GM12878 (cell line): ENCODE data around the gene TMEM238L. TPM values are rescaled to one million over a fixed set of nuclear protein-coding genes. Genes with fewer than 3 reads are reported as not detected.

Source experiments
- ATAC-seq: fragments of 200-7000 bp; cut with Tn5 transposase; 3 replicates; pipeline ENCODE4 v1.9.1; 2020; ENCODE audit warnings: mild to moderate bottlenecking, moderate library complexity
- BruUV-seq: library from RNA; stranded (reverse); fragments of 400-500 nt; replicated peaks from 2 replicates; lab custom pipeline; 2021; lab: Mats Ljungman, UMichigan
- CTCF ChIA-PET: fragments of 300-600 bp; sonication (Branson Sonifier 250); formaldehyde crosslinking; extraction: SDS; loops from one replicate; lab custom pipeline; 2021; ENCODE audit warnings: inconsistent platforms; lab: Yijun Ruan, JAX
- POLR2A ChIA-PET: fragments of 350-600 bp; formaldehyde crosslinking; extraction: SDS; loops from one replicate; lab custom pipeline; 2021; ENCODE audit warnings: inconsistent platforms; lab: Charles Lee
- RAD21 ChIA-PET: fragments of 300-600 bp; sonication (Branson Sonifier 250); formaldehyde crosslinking; loops from one replicate; lab custom pipeline; 2023; ENCODE audit warnings: antibody characterized with exemption; ENCODE audit not compliant: unreplicated experiment; lab: Charles Lee
- SMC1A ChIA-PET: fragments of 300-600 bp; sonication (Branson Sonifier 250); formaldehyde crosslinking; loops from one replicate; lab custom pipeline; 2023; ENCODE audit not compliant: unreplicated experiment, uncharacterized antibody; lab: Charles Lee
- DNase-seq: peaks from one replicate; pipeline ENCODE4 v3.0.0-alpha.2; 2011; ENCODE audit warnings: low read depth, low spot score
- FAIRE-seq: peaks from 3 replicates; lab custom pipeline; 2011; peaks lifted over from hg19 to GRCh38; lab: Jason Lieb, UNC
- H2AFZ ChIP-seq: 2 replicates; pipeline ENCODE4 v1.6.0; 2011; ENCODE audit warnings: low read depth, low read length, control low read depth; ENCODE audit not compliant: control insufficient read depth
- H3K27ac ChIP-seq: 2 replicates; pipeline ENCODE4 v1.5.1; 2011; ENCODE audit warnings: control low read depth; ENCODE audit not compliant: control insufficient read depth, insufficient read depth
- H3K27me3 ChIP-seq, 2 experiments: replicated peaks in 1 of 2; 2 replicates each; pipeline versions ENCODE4 v1.6.0 to v1.6.1; 2011; ENCODE audit warnings: low read length in 1 of 2; ENCODE audit not compliant: control insufficient read depth in 2 of 2, insufficient read depth in 2 of 2
- H3K36me3 ChIP-seq, 2 experiments: 2 replicates each; pipeline ENCODE4 v1.5.1; 2011; ENCODE audit warnings: low read length in 1 of 2; ENCODE audit not compliant: control insufficient read depth in 2 of 2, insufficient read depth in 2 of 2
- H3K4me1 ChIP-seq: 2 replicates; pipeline ENCODE4 v1.6.1; 2011; ENCODE audit warnings: mild to moderate bottlenecking, low read length, moderate library complexity, mixed read lengths; ENCODE audit not compliant: control insufficient read depth, insufficient read depth
- H3K4me2 ChIP-seq: 2 replicates; pipeline ENCODE4 v1.6.0; 2011; ENCODE audit warnings: control low read depth; ENCODE audit not compliant: control insufficient read depth, insufficient read depth
- H3K4me3 ChIP-seq: fragments of 200-600 bp; sonication (generic); 2 replicates; pipeline ENCODE4 v1.5.1; 2016
- H3K79me2 ChIP-seq: 2 replicates; pipeline ENCODE4 v1.6.0; 2011; ENCODE audit warnings: low read length; ENCODE audit not compliant: control insufficient read depth, insufficient read depth
- H3K9ac ChIP-seq: 2 replicates; pipeline ENCODE4 v1.8.0; 2011; ENCODE audit warnings: low read length, control low read depth, mixed read lengths; ENCODE audit not compliant: control insufficient read depth, insufficient read depth
- H3K9me3 ChIP-seq: replicated peaks from 3 replicates; pipeline ENCODE4 v1.5.1; 2011; ENCODE audit warnings: mild to moderate bottlenecking, low read length; ENCODE audit not compliant: control insufficient read depth, insufficient read depth
- H4K20me1 ChIP-seq: 2 replicates; pipeline ENCODE4 v1.6.0; 2011; ENCODE audit not compliant: control insufficient read depth, insufficient read depth
- E2F8 ChIP-seq: fragments of 450-650 bp; IDR thresholded peaks from 2 replicates; pipeline ENCODE4 v1.6.1; 2018; ENCODE audit warnings: mild to moderate bottlenecking, low read depth, moderate library complexity; ENCODE audit not compliant: partially characterized antibody
- FOXK2 ChIP-seq: fragments of 450-650 bp; IDR thresholded peaks from 2 replicates; pipeline ENCODE4 v1.6.1; 2017; ENCODE audit warnings: mild to moderate bottlenecking, moderate library complexity
- FOXM1 ChIP-seq: IDR thresholded peaks from 2 replicates; pipeline ENCODE4 v1.6.1; 2012; ENCODE audit warnings: low read depth, mild to moderate bottlenecking, inconsistent platforms, low read length, moderate library complexity
- NFXL1 ChIP-seq: fragments of 450-650 bp; IDR thresholded peaks from 2 replicates; pipeline ENCODE4 v1.6.1; 2017; ENCODE audit warnings: antibody characterized with exemption, mild to moderate bottlenecking, borderline replicate concordance
- NFYA ChIP-seq: IDR thresholded peaks from 2 replicates; pipeline ENCODE4 v1.6.1; 2011; ENCODE audit warnings: low read depth, mild to moderate bottlenecking, low read length, improper control_type of control experiment, borderline replicate concordance
- NFYB ChIP-seq: IDR thresholded peaks from 2 replicates; pipeline ENCODE4 v1.6.1; 2011; ENCODE audit warnings: low read depth, mild to moderate bottlenecking, low read length, improper control_type of control experiment, moderate library complexity; ENCODE audit not compliant: insufficient read depth
- RB1 ChIP-seq: fragments of 450-650 bp; formaldehyde crosslinking; IDR thresholded peaks from 2 replicates; pipeline ENCODE4 v1.6.1; 2017; ENCODE audit warnings: mild to moderate bottlenecking, borderline replicate concordance
- TAF1 ChIP-seq: IDR thresholded peaks from 2 replicates; pipeline ENCODE4 v1.6.1; 2011; ENCODE audit warnings: mild to moderate bottlenecking, low read depth, low read length, borderline replicate concordance
- WRNIP1 ChIP-seq: IDR thresholded peaks from 2 replicates; pipeline ENCODE4 v1.6.1; 2011; ENCODE audit warnings: low read depth, low read length, improper control_type of control experiment, borderline replicate concordance
- WGBS: methylation state at CpG from one replicate; pipeline ENCODE4 v1.1.6; 2016; ENCODE audit warnings: low lambda C conversion rate; ENCODE audit not compliant: insufficient replicate concordance, insufficient coverage; ENCODE audit errors: missing lambda C conversion rate; 5-methylcytosine and 5-hydroxymethylcytosine counted together
- in situ Hi-C: fragments of 300-500 bp; cut with MboI; formaldehyde crosslinking; loops from 9 replicates; pipeline ENCODE4 v1.14.3; 2018; ENCODE audit warnings: mixed read lengths
- intact Hi-C: fragments of 100-400 bp; cut with micrococcal nuclease; formaldehyde crosslinking; loops from one replicate; pipeline ENCODE4 v1.14.2; 2022; ENCODE audit not compliant: unreplicated experiment
- polyA plus RNA-seq, 11 experiments: library from polyadenylated mRNA; depleted of rRNA in 4 of 11; unstranded in 6 of 11; stranded (reverse) in 5 of 11; fragments of >200 nt; fragmentation: Nextera tagmentation in 4 of 11; fragmentation: Illumina TruSeq in 1 of 11; extraction: Ambion mirVana in 4 of 11; extraction: Trizol in 1 of 11; gene quantifications; 1 replicate in 1 of 11; 2 replicates in 10 of 11; pipeline versions ENCODE4 v1.2.1 to v1.2.3, GENCODE V29; 2011 to 2016; ENCODE audit warnings: inconsistent platforms in 2 of 11, missing spikeins in 2 of 11, low read depth in 1 of 11
- total RNA-seq, 4 experiments: library from RNA; depleted of rRNA in 3 of 4; stranded (reverse); fragments of >200 nt in 3 of 4; fragmentation: Illumina TruSeq in 1 of 4; extraction: Trizol in 1 of 4; gene quantifications; 2 replicates each; pipeline versions ENCODE4 v1.2.1 to v1.2.3, GENCODE V29; 2013 to 2021
- TF ChIP-seq, protein P1 (sequence below): fragments of 150-350 bp; IDR thresholded peaks from 2 replicates; pipeline ENCODE4 v1.6.1; 2014; ENCODE audit warnings: mild to moderate bottlenecking, low read depth, low read length

Gene TMEM238L
- total and polyA plus RNA-seq, 10 of the 15 experiments (the other 5 are each of a cell fraction or from before 2014, with no cell fraction given): not detected

GRCh38 chr17:10838682-10839081 is 34.8 kb upstream of the TMEM238L start:
- FAIRE-seq: no peak
- intact Hi-C loops (no loop called here), in situ Hi-C loops (no loop called here)
- no peak overlapping the region for H3K4me2 ChIP-seq
- ChIA-PET RAD21 (no interaction called here), CTCF (interaction anchor here (1.6 kb wide), 1 partner anchor 192 kb away, joined by 6 read pairs; no protein-coding TSS in a partner anchor), SMC1A (no interaction called here), POLR2A (no interaction called here)
- WGBS: 21% methylated on average over 5 of the region's 5 CpGs
- no peaks in the 10 kb centered on the region for H3K36me3 ChIP-seq
- no peak for ATAC-seq
- peaks cover 0 to 1% of the 10 kb centered on the region in 2 experiments; a peak in 1 of 4 replicates for H3K27me3 ChIP-seq
- H3K27ac ChIP-seq: no peak overlapping the region
- no peaks in the 10 kb centered on the region for H3K9me3 ChIP-seq
- no peaks in the 10 kb centered on the region for H3K79me2 ChIP-seq
- H3K4me3 ChIP-seq: no peak overlapping the region
- H3K9ac ChIP-seq: no peak overlapping the region
- TF ChIP-seq NFXL1: no peak
- TF ChIP-seq TAF1: no peak
- no peak for TF ChIP-seq FOXM1
- no peak for TF ChIP-seq WRNIP1
- TF ChIP-seq RB1: no peak
- TF ChIP-seq, protein P1, sequence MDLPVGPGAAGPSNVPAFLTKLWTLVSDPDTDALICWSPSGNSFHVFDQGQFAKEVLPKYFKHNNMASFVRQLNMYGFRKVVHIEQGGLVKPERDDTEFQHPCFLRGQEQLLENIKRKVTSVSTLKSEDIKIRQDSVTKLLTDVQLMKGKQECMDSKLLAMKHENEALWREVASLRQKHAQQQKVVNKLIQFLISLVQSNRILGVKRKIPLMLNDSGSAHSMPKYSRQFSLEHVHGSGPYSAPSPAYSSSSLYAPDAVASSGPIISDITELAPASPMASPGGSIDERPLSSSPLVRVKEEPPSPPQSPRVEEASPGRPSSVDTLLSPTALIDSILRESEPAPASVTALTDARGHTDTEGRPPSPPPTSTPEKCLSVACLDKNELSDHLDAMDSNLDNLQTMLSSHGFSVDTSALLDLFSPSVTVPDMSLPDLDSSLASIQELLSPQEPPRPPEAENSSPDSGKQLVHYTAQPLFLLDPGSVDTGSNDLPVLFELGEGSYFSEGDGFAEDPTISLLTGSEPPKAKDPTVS: no peak
- TF ChIP-seq FOXK2: no peak
- no peak for TF ChIP-seq NFYB
- no peak for TF ChIP-seq NFYA
- no peak for TF ChIP-seq E2F8
- H2AFZ ChIP-seq: no peak overlapping the region
- H4K20me1 ChIP-seq: no peaks in the 10 kb centered on the region
- no peak for DNase-seq
- no TSS peak for BruUV-seq
- no peaks in the 10 kb centered on the region for H3K4me1 ChIP-seq
